Middle frontal gyrus (tissue), 1 donor: ENCODE data around the gene CORT.
A peak's percentile ranks its signal among the peaks of the same experiment; 100 is the strongest.
"Not testable (repeated sequence)": the region's sequence is repeated elsewhere in the genome, so short reads cannot be mapped to it uniquely, and the experiment has no call there.

Experiments used
- DNase-seq: peaks from one replicate; pipeline ENCODE4 v3.0.0-alpha.2; 2015; ENCODE audit warnings: low spot score; ENCODE audit errors: extremely low spot score

Gene CORT

DNA sequence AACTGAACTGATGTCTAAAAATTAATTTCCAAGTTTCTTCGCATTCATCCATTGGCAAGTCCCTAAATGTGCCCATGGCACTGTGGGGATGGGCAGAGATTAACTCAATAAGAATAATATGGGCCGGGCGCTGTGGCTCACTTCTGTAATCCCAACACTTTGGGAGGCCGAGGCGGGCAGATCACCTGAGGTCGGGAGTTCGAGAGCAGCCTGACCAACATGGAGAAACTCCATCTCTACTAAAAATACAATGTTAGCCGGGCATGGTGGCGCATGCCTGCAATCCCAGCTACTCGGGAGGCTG lies 24.4 kb downstream of the CORT start:
- not testable (repeated sequence) for DNase-seq

DNA sequence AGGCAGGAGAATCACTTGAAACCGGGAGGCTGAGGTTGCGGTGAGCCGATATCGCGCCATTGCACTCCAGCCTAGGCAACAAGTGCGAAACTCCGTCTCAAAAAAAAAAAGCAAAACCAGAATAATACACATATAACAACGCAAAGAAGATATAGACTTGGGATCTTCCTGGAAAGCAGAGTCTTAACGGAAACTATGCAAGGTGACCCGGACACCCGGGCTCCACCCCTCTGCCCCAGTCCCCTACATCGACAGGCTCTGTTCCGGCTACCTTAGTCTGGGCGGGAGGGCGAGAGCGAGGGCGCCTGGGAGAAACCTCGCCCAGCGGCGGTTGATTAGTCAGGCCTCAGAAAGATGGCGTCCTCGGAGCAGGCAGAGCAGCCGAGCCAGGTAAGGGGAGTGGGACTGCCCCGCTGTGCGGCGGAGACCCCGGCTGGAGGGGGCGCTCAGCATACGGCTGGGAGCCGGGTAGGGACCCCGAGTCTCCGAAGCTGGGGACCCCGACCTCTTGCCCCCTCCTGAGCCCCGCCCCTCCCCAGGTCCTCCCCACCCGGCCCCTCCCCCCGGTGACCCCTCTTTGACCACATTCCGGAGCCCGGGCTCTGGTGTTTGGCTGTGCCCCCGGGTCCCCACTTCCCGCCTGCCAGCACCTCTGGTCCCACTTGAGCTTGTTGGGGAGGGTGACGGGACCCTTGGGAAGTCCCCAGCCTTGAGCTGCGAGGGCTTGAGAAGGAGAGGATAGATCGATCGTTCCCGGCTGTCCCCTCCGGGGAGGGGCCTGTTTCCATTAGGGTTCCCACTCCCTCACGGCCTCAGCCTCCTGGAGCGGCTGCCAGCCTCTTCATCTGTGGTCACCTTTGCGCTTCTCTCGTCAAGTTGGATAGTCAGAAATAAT lies 25.0 kb downstream of the CORT start, which contains the start of gene PEX14:
TSS of gene PEX14 (plus strand) at position 338 of the 895 bp plus-strand sequence. CDS start at position 355, 17 bp downstream.
- DNase-seq = peak; percentile 66

DNA sequence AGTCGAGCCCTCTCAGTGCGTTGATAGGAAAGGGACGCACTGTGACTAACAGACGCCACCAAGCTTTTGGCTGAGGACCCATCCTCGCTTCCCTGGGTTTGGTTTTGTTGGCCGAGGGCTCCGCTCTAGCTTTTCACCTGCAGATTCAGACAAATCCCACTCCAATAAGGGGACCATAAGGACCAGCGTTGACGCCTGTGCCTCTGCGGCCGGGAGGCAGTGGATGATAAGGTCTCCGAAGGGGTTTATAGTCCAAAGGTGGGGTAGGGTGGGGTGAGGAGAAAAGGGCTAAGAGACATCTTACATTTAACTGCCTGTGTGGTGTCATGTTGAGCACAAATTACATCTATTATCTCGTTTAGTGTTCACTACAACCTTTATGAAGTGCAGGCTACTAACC lies 25.7 kb downstream of the CORT start:
- no peak for DNase-seq

DNA sequence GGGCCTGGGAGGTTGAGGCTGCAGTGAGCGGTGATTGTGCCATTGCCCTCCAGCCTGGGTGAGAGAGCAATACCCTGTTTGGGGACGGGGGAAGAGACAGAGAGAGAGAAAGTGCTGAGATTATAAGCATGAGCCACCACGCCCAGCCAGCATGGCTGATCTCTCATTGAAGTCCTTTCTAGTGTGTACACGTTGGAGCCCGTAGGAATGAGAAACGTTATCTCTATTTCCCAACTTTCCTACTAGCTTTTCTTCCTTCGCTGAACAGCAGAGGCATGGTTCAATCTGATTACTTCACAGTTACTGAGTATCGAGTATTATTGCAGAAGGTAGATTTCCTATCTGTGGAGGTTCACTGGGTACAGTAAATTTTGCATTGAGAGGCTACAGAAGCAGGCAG lies 29.5 kb downstream of the CORT start:
- DNase-seq = no peak

DNA sequence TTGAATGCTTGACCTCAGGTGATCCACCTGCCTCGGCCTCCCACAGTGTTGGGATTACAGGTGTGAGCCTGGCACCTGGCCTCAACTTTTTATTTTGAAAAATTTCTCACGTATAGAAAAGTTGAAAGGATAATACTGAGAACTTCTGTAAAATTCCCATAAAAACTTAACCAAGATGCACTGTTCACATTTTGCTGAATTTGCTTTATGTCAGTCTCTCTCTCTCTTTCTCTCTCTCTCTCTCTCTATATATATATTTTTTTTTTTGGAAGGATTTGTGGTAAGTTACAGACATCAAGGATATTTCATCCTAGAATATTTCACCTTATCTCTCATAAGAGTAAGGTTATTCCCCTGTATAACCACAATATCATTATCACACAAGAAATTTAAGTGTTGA lies 30.8 kb downstream of the CORT start:
- DNase-seq = no peak

DNA sequence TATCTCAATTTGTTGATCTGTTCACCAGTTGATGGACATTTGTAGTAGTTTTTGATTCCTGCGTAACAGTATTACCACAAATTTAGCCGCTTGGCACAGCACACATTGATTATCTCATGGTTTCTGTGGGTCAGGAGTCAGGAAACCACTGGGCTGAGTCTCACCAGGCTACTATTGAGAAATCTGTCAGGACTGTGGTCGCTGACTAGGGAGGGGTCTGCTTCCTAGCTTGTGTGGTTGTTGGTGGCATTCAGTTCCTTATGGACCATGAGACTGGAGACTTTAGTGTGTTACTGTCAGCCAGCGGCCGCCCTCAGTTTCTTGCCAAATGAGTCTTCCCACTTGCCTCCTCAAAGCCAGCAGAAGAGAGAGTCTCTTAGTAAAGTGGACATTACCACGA lies 34.7 kb downstream of the CORT start:
- no peak for DNase-seq

DNA sequence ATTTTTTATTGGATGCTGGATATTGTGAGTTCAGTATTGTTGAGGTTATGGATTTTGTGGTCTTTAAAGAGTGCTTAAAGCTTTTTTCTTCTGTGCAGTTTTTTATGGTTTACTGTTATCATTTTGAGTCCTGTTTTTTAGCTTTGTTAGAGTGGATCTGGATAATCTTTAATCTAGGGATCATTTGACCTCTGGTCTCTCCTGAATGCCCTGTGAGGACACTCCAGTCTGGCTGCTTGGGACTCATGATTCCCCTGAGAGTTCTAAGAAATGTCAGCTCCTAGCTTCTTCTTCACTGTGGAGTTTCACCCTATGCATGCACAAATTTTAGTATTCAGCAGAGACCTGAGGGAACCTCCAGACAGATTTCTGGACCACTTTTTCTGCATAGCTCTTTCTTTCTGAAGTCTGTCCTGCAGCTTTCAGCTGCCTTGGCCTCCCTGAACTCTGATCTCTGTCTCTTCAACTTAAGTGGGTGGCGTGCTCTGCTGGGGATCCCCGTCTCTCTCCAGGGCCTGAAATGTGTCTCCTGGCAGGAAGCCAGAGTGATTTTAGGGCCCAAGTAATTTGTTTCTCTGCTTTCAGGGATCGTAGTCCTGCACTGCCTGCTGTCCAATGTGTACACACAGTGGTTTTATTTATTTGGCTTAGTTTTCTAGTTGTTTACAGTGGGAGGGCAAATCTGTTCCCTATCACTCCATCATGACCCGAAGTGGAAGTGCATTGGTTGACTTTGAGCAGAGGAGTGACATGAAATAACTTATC lies 39.6 kb downstream of the CORT start:
- no peak for DNase-seq

DNA sequence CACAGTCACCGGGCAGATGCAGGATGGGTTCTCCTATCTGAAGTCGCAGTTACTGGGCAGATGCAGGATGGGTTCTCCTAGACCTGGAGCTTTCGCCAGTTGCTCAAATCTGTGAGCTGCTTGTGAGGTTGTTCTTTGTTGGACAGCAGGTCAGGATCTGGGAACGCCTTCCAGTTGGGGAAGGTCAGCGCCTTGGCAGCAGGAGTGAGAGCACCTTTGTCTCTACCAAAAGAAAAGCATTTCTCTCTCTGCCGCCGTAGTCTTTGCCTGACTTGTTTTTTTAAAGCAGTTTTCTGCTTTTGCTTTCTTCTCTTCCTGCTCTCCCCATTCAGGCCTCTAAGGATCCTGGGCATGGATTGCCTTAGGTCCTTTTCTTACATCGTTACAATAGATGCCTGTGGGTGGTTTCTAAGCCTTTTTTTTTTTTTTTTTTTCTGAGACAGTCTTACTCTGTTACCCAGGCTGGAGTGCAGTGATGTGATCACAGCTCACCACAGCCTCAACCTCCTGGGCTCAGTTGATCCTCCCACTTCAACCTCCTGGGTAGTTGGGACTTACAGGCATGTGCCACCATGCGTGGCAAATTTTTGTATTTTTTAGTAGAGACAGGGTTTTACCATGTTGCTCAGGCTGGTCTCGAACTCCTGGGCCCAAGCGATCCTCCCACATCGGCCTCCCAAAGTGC lies 40.6 kb downstream of the CORT start:
- no peak for DNase-seq

DNA sequence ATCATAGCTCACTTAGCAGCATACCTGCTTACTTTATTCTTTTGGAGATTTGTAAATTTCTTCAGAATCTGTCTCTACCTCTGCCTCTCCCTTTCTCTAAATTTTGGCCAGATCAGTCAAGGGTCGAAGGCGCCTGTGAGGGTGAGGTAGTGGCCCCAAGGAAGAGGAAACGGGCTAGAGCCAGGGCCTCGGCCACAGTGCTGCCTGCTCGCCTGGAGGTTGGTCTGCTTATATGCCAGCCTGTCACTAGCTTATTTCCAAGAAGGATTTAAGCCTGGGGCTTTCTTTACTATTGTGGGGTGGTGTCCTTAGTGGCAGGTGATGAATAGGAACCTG lies 44.6 kb downstream of the CORT start:
- DNase-seq = no peak

DNA sequence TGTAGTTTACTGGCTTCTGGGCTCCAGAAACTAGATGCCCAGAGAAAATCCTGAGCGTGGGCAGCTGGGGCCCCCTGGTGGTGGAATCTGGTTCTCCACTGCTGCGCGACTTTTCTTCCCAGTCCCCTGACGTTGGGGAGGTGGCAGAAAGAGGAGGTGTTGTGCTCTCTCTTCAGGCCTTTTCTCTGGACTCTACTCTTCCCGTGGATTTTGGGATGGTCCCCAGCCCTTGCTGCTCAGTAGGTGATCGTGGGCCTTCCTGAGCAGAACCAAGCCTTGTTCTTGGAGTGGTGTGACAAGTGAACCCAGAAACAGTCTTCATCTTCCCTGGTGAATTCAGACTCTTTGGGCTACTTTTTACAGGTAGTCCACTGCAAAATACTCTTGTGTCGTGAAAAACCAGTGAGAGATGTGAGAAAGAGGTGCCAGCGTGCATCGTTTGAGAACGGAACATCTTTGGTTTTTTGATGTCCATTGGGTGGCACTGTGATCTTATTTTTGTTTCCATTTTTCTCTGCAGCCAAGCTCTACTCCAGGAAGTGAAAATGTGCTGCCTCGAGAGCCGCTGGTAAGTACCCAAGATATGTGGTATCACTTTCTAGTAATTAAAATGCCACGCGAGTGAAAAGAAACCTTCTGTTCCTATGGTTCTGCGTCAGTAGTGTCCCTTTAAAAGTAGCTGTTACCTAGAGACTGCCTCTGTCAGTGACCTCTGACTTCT lies 45.1 kb downstream of the CORT start:
- DNase-seq = peak; percentile 65

DNA sequence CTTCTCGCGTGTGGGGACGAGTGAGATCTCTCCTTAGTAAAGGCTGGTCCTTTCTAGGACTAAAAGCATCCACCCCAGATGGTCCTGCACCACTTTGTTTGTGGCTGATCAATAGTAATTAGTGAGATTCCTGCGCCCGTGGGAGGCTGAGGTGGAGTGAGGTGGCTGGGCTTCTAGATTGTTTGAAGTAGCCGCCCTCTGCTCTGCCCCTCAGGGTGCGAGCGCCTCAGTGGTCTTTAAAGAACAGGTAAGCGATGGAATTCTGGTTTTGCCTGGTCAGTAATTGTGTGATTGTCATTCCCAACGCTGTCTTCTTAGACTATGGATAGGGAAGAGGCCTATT lies 45.6 kb downstream of the CORT start:
- no peak for DNase-seq

DNA sequence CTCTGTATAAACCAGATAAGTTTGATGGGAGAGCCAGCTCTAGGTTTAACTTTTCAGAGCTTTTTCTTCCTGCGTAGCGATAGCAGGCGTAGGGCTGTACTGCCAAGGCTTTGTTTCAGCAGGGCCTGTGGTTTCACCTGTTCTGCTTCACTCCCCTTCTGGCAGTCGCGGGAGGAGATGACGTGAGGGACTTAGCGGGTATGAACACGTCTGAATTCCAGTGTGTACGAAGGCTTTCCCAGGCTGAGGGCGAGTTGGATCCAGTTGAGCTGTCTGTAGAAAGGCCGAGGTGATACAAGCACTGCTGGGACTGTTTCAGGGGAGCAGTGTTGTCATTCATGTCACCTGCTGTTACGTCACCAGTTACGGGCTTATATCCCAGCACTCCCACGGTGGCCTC lies 46.1 kb downstream of the CORT start:
- DNase-seq = no peak

DNA sequence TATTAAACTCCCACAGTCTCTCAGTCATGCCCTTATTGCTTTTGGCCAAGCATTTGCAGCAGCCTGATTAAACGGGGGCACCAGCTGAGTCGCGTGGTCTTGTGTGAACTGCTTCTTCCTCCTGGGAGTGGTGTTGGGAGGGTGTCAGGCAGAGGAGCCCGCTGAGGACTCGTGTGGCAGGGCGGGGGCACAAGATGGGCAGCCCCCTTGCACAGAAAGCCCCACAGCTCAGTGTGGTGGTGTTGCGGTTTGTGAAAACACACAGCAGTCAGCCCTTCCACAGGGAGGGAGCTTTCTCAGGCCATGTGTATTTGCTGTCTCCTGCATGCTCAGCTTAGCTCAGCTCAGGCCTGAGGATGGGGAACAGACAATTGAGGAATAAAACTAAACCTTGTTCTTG lies 47.3 kb downstream of the CORT start:
- no peak for DNase-seq

DNA sequence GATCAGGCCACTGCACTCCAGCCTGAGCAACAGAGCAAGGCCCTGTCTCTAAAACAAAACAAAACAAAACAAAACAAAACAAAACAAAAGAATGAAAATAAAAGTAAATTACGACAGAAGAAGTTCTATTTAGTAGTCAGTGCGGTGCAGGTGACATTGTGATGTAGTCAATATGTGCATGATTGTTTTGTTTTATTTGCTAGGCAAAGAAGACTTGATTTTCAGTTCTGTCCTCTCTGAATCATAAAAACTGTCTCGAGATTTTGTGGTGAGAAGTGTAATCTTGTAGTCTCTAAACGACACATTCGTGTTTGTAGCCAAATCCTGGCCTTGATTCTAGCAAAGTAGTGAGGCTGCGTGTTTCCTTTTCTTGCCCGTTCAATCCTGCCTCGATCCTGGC lies 48.4 kb downstream of the CORT start:
- no peak for DNase-seq
